Gastroesophageal sphincter (tissue), 3 donors: ENCODE data around the gene NRXN3.

Experiments
- EP300 ChIP-seq: sonication (generic); formaldehyde crosslinking; IDR thresholded peaks from one replicate; pipeline ENCODE4 v1.6.1; 2017; ENCODE audit warnings: antibody characterized with exemption, mild to moderate bottlenecking
- TF ChIP-seq, protein P1 (sequence below), 4 experiments: fragments of 200-600 bp in 2 of 4; fragments of 450-650 bp in 2 of 4; sonication (generic) in 1 of 4; IDR thresholded peaks; one replicate each; pipeline ENCODE4 v1.5.1; 2017 to 2019; ENCODE audit warnings: antibody characterized with exemption in 4 of 4, mild to moderate bottlenecking in 2 of 4, moderate library complexity in 2 of 4

- TF ChIP-seq, protein P1, sequence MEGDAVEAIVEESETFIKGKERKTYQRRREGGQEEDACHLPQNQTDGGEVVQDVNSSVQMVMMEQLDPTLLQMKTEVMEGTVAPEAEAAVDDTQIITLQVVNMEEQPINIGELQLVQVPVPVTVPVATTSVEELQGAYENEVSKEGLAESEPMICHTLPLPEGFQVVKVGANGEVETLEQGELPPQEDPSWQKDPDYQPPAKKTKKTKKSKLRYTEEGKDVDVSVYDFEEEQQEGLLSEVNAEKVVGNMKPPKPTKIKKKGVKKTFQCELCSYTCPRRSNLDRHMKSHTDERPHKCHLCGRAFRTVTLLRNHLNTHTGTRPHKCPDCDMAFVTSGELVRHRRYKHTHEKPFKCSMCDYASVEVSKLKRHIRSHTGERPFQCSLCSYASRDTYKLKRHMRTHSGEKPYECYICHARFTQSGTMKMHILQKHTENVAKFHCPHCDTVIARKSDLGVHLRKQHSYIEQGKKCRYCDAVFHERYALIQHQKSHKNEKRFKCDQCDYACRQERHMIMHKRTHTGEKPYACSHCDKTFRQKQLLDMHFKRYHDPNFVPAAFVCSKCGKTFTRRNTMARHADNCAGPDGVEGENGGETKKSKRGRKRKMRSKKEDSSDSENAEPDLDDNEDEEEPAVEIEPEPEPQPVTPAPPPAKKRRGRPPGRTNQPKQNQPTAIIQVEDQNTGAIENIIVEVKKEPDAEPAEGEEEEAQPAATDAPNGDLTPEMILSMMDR (IDR thresholded peaks at IDR 0.05): no peak
- no peak for TF ChIP-seq EP300
Observed at GRCh38 chr14:79600406-79600805, 1430.2 kb downstream of the NRXN3 start.
